Right atrium auricular region (tissue), 2 donors: ENCODE data around the gene C1orf116. TPM values are rescaled to one million over a fixed set of nuclear protein-coding genes. Genes with fewer than 3 reads are reported as not detected.

ENCODE experiments used
- DNase-seq: peaks from one replicate; pipeline ENCODE4 v3.0.0-alpha.2; 2019; ENCODE audit warnings: low spot score
- H3K27ac ChIP-seq, 2 donors: fragments of 200-600 bp; sonication (generic); 1 replicate in 1 of 2; 2 replicates in 1 of 2; pipeline ENCODE4 v1.5.1; 2016 to 2019
- H3K27me3 ChIP-seq, 2 donors: fragments of 200-600 bp; sonication (generic); one replicate each; pipeline versions ENCODE4 v1.5.1 to v1.6.0; 2017 to 2019
- H3K36me3 ChIP-seq: fragments of 200-600 bp; sonication (generic); one replicate; pipeline ENCODE4 v1.5.1; 2016
- H3K4me1 ChIP-seq, 2 donors: fragments of 200-600 bp; sonication (generic); one replicate each; pipeline versions ENCODE4 v1.5.1 to v1.6.0; 2017 to 2019
- H3K4me3 ChIP-seq, 2 donors: fragments of 200-600 bp; sonication (generic); 1 replicate in 1 of 2; 2 replicates in 1 of 2; pipeline ENCODE4 v1.5.1; 2017 to 2019; ENCODE audit warnings: mild to moderate bottlenecking in 1 of 2, moderate library complexity in 1 of 2
- H3K9me3 ChIP-seq, 2 donors: fragments of 200-600 bp; sonication (generic); one replicate each; pipeline ENCODE4 v1.5.1; 2019
- CTCF ChIP-seq, 2 donors: fragments of 200-600 bp; sonication (generic); IDR thresholded peaks; one replicate each; pipeline ENCODE4 v1.5.1; 2019; ENCODE audit warnings: antibody characterized with exemption in 2 of 2
- total RNA-seq, 2 donors: library from RNA; depleted of rRNA; stranded (reverse); fragments of >200 nt; gene quantifications; one replicate each; pipeline ENCODE4 v1.1.0, GENCODE V29; 2016

C1orf116 gene
- total RNA-seq, 2 donors from 2014 or later = 0.07 to 0.35 TPM

DNA sequence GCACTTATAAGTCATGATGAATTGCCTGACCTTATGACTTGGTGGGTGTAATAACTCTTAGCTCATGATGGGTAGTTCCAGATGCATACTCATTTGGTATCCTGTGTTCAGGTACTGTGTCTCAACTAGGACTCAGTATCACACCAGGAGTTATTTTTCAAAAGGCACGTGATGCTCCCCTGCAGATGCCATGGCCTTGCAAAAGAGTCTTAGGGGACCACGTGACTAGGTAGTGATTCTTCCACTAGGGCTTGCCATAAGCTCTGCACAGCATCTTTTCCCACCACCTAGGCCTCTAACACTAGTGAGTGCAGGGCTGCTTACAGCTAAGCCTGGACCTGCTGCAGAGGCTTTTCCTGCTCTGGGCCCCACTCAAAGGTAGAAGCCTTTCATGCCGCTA, 58.4 kb downstream of the C1orf116 start:
- no peaks in the 10 kb centered on the region for H3K9me3 ChIP-seq
- H3K27me3 ChIP-seq = no peaks in the 10 kb centered on the region
- no peak overlapping the region for H3K27ac ChIP-seq
- no peak overlapping the region for H3K4me3 ChIP-seq
- DNase-seq = peak; percentile 18
- H3K4me1 ChIP-seq = no peaks in the 10 kb centered on the region
- H3K36me3 ChIP-seq = no peaks in the 10 kb centered on the region
- no peak for TF ChIP-seq CTCF (IDR thresholded peaks at IDR 0.05)

GRCh38 chr1:206972728-206973127, 59.8 kb downstream of the C1orf116 start:
- H3K27me3 ChIP-seq = no peaks in the 10 kb centered on the region
- H3K4me3 ChIP-seq = no peak overlapping the region
- DNase-seq = no peak
- no peak overlapping the region for H3K27ac ChIP-seq
- H3K36me3 ChIP-seq = no peaks in the 10 kb centered on the region
- H3K4me1 ChIP-seq = no peaks in the 10 kb centered on the region
- TF ChIP-seq CTCF (IDR thresholded peaks at IDR 0.05) = no peak
- H3K9me3 ChIP-seq = no peaks in the 10 kb centered on the region

DNA sequence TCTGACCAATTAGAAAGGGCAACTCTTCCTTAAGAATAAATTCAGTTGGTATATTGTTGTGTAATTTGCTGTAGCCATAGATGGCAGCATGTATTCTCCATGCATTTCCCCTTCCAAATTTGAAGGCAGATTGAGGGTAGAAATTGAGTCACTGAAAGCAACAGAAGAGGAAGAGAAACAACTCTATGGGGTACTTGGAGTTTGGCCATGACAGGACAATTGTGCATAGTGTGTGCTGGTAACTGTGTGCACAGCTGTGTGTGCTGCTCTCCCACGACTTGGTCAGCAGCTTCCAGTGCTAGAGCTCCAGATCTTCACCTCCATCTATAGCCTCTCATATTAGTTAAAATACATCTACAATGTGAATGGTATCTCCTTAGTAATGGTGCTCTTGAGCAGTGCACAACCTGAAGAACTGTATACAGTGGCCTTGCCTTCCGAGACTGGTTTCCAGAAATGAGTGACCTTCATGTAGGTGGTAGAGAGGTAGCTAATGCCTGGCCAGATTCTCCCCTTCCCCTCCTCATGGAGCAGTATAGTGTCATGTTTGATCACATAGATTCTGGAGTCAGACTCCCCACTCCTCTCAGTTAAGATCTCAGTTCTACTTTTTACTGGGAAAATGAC, 61.4 kb downstream of the C1orf116 start:
- H3K27ac ChIP-seq = no peak overlapping the region
- no peaks in the 10 kb centered on the region for H3K4me1 ChIP-seq

GRCh38 chr1:206970446-206970845, 62.1 kb downstream of the C1orf116 start, which contains the start of gene FCAMR:
FCAMR (minus strand) TSS chr1:206970460; CDS start chr1:206970125, 335 bp downstream.
- Histone ChIP-seq H3K36me3 (no peaks in the 10 kb centered on the region), H3K9me3 (no peaks in the 10 kb centered on the region), H3K4me1 (no peaks in the 10 kb centered on the region), H3K27me3 (no peaks in the 10 kb centered on the region), H3K27ac (no peak within 1 kb of the TSS), H3K4me3 (no peak within 1 kb of the TSS)
- no peak for TF ChIP-seq CTCF (IDR thresholded peaks at IDR 0.05)
- no peak for DNase-seq

More for the DNA sequence above, 61.4 kb downstream of the C1orf116 start:
- no peaks in the 10 kb centered on the region for H3K36me3 ChIP-seq
- TF ChIP-seq CTCF (IDR thresholded peaks at IDR 0.05) = no peak
- no peaks in the 10 kb centered on the region for H3K9me3 ChIP-seq
- H3K27me3 ChIP-seq = no peaks in the 10 kb centered on the region
- no peak overlapping the region for H3K4me3 ChIP-seq
- no peak for DNase-seq

- no peaks in the 10 kb centered on the region for H3K36me3 ChIP-seq
- H3K4me3 ChIP-seq = no peak overlapping the region
- DNase-seq = no peak
- H3K27me3 ChIP-seq = no peaks in the 10 kb centered on the region
- H3K9me3 ChIP-seq = no peaks in the 10 kb centered on the region
- no peak overlapping the region for H3K27ac ChIP-seq
- H3K4me1 ChIP-seq = no peaks in the 10 kb centered on the region
- no peak for TF ChIP-seq CTCF (IDR thresholded peaks at IDR 0.05)
These were observed 63.5 kb downstream of the C1orf116 start for GRCh38 chr1:206969090-206969489.

Other genes with a start within 250 kb of the C1orf116 start
- under 1 TPM in 1 of 2 donors, not detected in 1; 0.20 TPM for gene IL20, start 167.1 kb downstream of the C1orf116 start, total RNA-seq
- 1 to 10 TPM in 1 of 2 donors, not detected in 1; 1.1 TPM for gene IL24, start 135.3 kb downstream of the C1orf116 start, total RNA-seq
- 1 to 10 TPM; 1.3 to 5.0 TPM for gene FCMR, start 110.8 kb downstream of the C1orf116 start, total RNA-seq
- not detected for gene PIGR, start 86.3 kb downstream of the C1orf116 start, total RNA-seq
- not detected for gene FCAMR, start 62.3 kb downstream of the C1orf116 start, total RNA-seq
- gene YOD1, start 18.5 kb upstream of the C1orf116 start, total RNA-seq = 1 to 10 TPM; 3.5 to 4.7 TPM
- gene PFKFB2, start 20.5 kb upstream of the C1orf116 start, total RNA-seq = 10 to 100 TPM; 11.8 to 27.5 TPM
- gene C4BPB, start 56.1 kb upstream of the C1orf116 start, total RNA-seq = not detected
- 1 to 10 TPM in 1 of 2 donors, not detected in 1; 3.6 TPM for gene C4BPA, start 71.5 kb upstream of the C1orf116 start, total RNA-seq